Transverse colon (tissue), 4 donors: ENCODE results near the gene SPPL2C. TPM values are rescaled to one million over a fixed set of nuclear protein-coding genes. Genes with fewer than 3 reads are reported as not detected.

ENCODE experiments used
- DNase-seq: peaks from one replicate; pipeline ENCODE4 v3.0.0-alpha.2; 2019
- H3K27ac ChIP-seq, 4 donors: fragments of 200-600 bp; sonication (generic); 2 replicates each; pipeline ENCODE4 v1.5.1; 2016 to 2018; ENCODE audit warnings: inconsistent platforms in 4 of 4
- H3K27me3 ChIP-seq: fragments of 200-600 bp; sonication (generic); 2 replicates; pipeline ENCODE4 v1.5.1; 2017; ENCODE audit warnings: inconsistent platforms
- H3K36me3 ChIP-seq, 4 donors: fragments of 200-600 bp; sonication (generic); 2 replicates each; pipeline ENCODE4 v1.5.1; 2017 to 2019; ENCODE audit warnings: inconsistent platforms in 4 of 4
- H3K4me1 ChIP-seq, 4 donors: fragments of 200-600 bp; sonication (generic); 2 replicates each; pipeline ENCODE4 v1.5.1; 2017 to 2020; ENCODE audit warnings: inconsistent platforms in 4 of 4
- H3K4me3 ChIP-seq, 4 donors: fragments of 200-600 bp; sonication (generic); 1 replicate in 1 of 4; 2 replicates in 3 of 4; pipeline versions ENCODE4 v1.5.1 to v1.6.1; 2017 to 2019; ENCODE audit warnings: inconsistent platforms in 4 of 4
- H3K9me3 ChIP-seq, 2 donors: fragments of 200-600 bp; sonication (generic); 2 replicates each; pipeline ENCODE4 v1.5.1; 2017 to 2019; ENCODE audit warnings: inconsistent platforms in 2 of 2
- EP300 ChIP-seq: sonication (generic); formaldehyde crosslinking; IDR thresholded peaks from one replicate; pipeline ENCODE4 v1.6.1; 2017; ENCODE audit warnings: antibody characterized with exemption, low read depth
- POLR2A ChIP-seq: fragments of 450-650 bp; IDR thresholded peaks from one replicate; pipeline ENCODE4 v1.6.1; 2016; ENCODE audit warnings: antibody characterized with exemption, mild to moderate bottlenecking, moderate library complexity
- POLR2AphosphoS5 ChIP-seq, 3 donors: sonication (generic); formaldehyde crosslinking; IDR thresholded peaks; one replicate each; pipeline ENCODE4 v1.6.1; 2016; ENCODE audit warnings: antibody characterized with exemption in 3 of 3
- WGBS, 2 donors: methylation state at CpG; one replicate each; pipeline ENCODE4 v1.1.5; 2018; ENCODE audit warnings: low coverage in 1 of 2; 5-methylcytosine and 5-hydroxymethylcytosine counted together
- in situ Hi-C, 4 donors: fragments of 200-750 bp; cut with MboI; loops; one replicate each; pipeline versions ENCODE4 v1.15.0 to v1.15.1; 2017; ENCODE audit warnings: low sequenced_read_pairs in 3 of 4, low pct_ligation_motif_present in 1 of 4, low pct_unique_long_range_greater_than_20kb in 1 of 4
- intact Hi-C: fragments of 100-400 bp; cut with DNase I; formaldehyde crosslinking; loops from one replicate; pipeline ENCODE4 v1.15.1; 2023; ENCODE audit warnings: low total_unique reads
- total RNA-seq, 4 donors: library from RNA; depleted of rRNA; stranded (reverse); fragments of >200 nt; gene quantifications; one replicate each; pipeline ENCODE4 v1.1.0, GENCODE V29; 2016
- TF ChIP-seq, protein P1 (sequence below), 5 experiments: fragments of 200-600 bp in 3 of 5; fragments of 450-650 bp in 2 of 5; sonication (generic) in 3 of 5; IDR thresholded peaks; 1 replicate in 2 of 5; 2 replicates in 3 of 5; pipeline ENCODE4 v1.5.1; 2016 to 2017; ENCODE audit warnings: antibody characterized with exemption in 5 of 5, inconsistent platforms in 3 of 5, mild to moderate bottlenecking in 2 of 5, moderate library complexity in 1 of 5

The SPPL2C gene
- total RNA-seq, 4 donors from 2014 or later, result not detected

DNA sequence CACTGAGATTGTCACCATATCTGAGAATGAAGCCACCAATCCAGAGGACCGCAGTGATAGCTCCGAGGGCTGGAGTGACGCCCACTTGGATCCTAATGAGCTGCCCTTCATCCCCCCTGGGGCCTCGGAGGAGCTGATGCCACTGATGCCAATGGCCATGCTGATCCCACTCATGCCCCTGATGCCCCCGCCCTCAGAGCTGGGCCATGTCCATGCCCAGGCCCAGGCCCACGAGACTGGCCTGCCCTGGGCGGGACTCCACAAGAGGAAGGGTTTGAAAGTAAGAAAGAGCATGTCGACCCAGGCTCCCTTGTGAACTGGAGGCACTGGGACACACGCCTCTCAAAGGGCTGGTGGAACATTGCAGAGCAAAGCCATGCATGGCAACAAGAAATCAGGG, 2.0 kb downstream of the SPPL2C start:
- Histone ChIP-seq H3K9me3 (no peaks in the 10 kb centered on the region), H3K4me3 (no peak overlapping the region), H3K27ac (no peak overlapping the region), H3K4me1 (no peaks in the 10 kb centered on the region), H3K27me3 (peaks cover 5% of the 10 kb centered on the region), H3K36me3 (no peaks in the 10 kb centered on the region)
- in situ Hi-C loops, result no loop called here
- no peak for DNase-seq
- intact Hi-C loops, result loop anchor here (5.0 kb wide), 1 partner anchor 214 kb away; no protein-coding TSS in a partner anchor
- no peak for TF ChIP-seq EP300
- TF ChIP-seq POLR2AphosphoS5 (IDR thresholded peaks at IDR 0.05), result no peak
- TF ChIP-seq, protein P1, sequence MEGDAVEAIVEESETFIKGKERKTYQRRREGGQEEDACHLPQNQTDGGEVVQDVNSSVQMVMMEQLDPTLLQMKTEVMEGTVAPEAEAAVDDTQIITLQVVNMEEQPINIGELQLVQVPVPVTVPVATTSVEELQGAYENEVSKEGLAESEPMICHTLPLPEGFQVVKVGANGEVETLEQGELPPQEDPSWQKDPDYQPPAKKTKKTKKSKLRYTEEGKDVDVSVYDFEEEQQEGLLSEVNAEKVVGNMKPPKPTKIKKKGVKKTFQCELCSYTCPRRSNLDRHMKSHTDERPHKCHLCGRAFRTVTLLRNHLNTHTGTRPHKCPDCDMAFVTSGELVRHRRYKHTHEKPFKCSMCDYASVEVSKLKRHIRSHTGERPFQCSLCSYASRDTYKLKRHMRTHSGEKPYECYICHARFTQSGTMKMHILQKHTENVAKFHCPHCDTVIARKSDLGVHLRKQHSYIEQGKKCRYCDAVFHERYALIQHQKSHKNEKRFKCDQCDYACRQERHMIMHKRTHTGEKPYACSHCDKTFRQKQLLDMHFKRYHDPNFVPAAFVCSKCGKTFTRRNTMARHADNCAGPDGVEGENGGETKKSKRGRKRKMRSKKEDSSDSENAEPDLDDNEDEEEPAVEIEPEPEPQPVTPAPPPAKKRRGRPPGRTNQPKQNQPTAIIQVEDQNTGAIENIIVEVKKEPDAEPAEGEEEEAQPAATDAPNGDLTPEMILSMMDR (IDR thresholded peaks at IDR 0.05), result no peak
- TF ChIP-seq POLR2A, result no peak
- WGBS, 2 donors, result 73% methylated on average over 9 of the region's 9 CpGs; no CpG with 5 or more reads in 1 of the 2 donors

DNA sequence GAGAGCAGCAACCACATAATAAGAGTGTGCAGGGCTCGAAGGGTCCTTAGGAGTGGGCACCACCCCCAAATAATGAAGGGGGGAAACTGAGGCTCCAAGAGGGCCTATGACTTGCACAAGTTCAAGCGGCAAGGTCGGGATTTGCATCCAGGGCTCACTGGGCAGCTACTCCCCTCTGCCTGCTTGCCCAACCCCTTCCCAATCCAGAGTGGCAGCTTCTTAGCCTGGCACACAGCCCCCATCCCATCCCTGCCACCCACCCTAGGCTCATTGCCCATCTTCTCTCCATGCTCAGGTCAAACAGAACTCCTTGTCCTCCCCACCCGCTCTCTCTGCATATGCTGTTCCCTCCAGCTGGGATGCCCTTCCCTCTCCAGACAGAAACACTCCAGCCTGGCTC, 2.4 kb downstream of the SPPL2C start:
- WGBS, 2 donors, result 86% methylated on average over 4 of the region's 4 CpGs; no CpG with 5 or more reads in 1 of the 2 donors
- no peak overlapping the region for H3K27ac ChIP-seq
- in situ Hi-C loops, result no loop called here
- H3K36me3 ChIP-seq, result no peaks in the 10 kb centered on the region
- no peaks in the 10 kb centered on the region for H3K4me1 ChIP-seq
- DNase-seq, result no peak
- no peaks in the 10 kb centered on the region for H3K9me3 ChIP-seq
- peaks cover 10% of the 10 kb centered on the region for H3K27me3 ChIP-seq
- intact Hi-C loops, result loop anchor here (5.0 kb wide), 1 partner anchor 215 kb away; no protein-coding TSS in a partner anchor
- TF ChIP-seq, protein P1 (IDR thresholded peaks at IDR 0.05), result no peak
- no peak for TF ChIP-seq POLR2AphosphoS5 (IDR thresholded peaks at IDR 0.05)
- TF ChIP-seq EP300, result no peak
- TF ChIP-seq POLR2A, result no peak
- no peak overlapping the region for H3K4me3 ChIP-seq

DNA sequence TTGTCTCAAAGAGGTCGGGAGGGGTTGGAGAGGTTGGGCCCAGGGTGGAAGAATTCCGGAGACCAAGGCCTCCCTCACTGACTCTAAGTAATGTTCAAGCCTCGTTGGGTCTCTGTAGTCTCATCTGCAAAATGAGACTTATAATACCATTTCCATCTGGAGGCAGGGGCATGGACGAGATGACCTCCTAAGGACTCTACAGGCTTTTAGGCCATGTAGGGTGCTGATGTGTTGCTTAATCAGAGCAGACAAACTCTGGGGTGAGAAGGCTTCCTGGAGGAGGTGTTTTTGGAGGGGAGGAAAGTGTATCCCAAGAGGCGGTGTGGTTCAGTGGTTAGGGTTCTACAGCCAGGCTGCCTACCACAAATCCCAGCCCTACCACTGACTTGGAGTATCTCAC, 3.1 kb downstream of the SPPL2C start:
- Histone ChIP-seq H3K36me3 (no peaks in the 10 kb centered on the region), H3K4me1 (no peaks in the 10 kb centered on the region), H3K27ac (no peak overlapping the region), H3K27me3 (peaks cover 13% of the 10 kb centered on the region), H3K4me3 (no peak overlapping the region), H3K9me3 (no peaks in the 10 kb centered on the region)
- 75 to 89% methylated on average over 2 to 5 of the region's 5 CpGs for WGBS, 2 donors
- in situ Hi-C loops (no loop called here), intact Hi-C loops (loop anchor here (5.0 kb wide), 1 partner anchor 215 kb away; no protein-coding TSS in a partner anchor)
- no peak for TF ChIP-seq EP300
- TF ChIP-seq, protein P1 (IDR thresholded peaks at IDR 0.05), result no peak
- no peak for TF ChIP-seq POLR2AphosphoS5 (IDR thresholded peaks at IDR 0.05)
- no peak for TF ChIP-seq POLR2A
- no peak for DNase-seq

DNA sequence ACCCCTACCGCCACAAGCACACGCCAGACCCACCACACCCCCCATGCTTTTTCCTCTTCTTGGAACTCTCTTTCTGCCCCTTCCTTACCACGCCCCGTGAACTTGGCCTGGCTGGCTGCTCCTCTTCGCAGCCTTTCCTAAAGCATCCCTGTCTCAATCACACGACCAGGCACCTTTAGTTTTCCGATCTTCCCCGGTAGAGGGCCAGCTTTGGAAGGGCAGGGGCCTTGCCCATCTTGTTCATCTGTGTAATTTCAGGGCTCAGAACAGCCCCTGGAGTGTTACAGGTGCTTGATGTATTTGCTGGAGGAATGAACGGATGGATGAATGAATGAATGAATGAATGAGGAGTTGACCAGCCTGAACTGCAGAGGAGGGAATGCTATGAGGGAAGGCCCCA, 3.7 kb downstream of the SPPL2C start:
- H3K27me3 ChIP-seq, result peaks cover 13% of the 10 kb centered on the region
- in situ Hi-C loops, result no loop called here
- WGBS, 2 donors, result 88 to 90% methylated on average over 8 to 9 of the region's 9 CpGs

More for the DNA sequence above, 3.7 kb downstream of the SPPL2C start:
- Histone ChIP-seq H3K4me3 (no peak overlapping the region), H3K4me1 (no peaks in the 10 kb centered on the region), H3K36me3 (no peaks in the 10 kb centered on the region), H3K9me3 (no peaks in the 10 kb centered on the region), H3K27ac (no peak overlapping the region)
- DNase-seq, result no peak
- intact Hi-C loops, result loop anchor here (5.0 kb wide), 1 partner anchor 216 kb away; no protein-coding TSS in a partner anchor
- TF ChIP-seq POLR2AphosphoS5 (IDR thresholded peaks at IDR 0.05) (no peak), EP300 (no peak), POLR2A (no peak)
- TF ChIP-seq, protein P1 (IDR thresholded peaks at IDR 0.05), result no peak
